Activated CD8-positive, alpha-beta memory T cell treated with anti-CD3 and anti-CD28 coated beads, Interleukin-2, amount 50 U/mL, for 48 hours (primary cell): ENCODE data around the gene HMOX1.
A peak's percentile ranks its signal among the peaks of the same experiment; 100 is the strongest.

ENCODE experiments used
- DNase-seq: peaks from one replicate; pipeline ENCODE4 v3.0.0-alpha.2; 2020

The HMOX1 gene, protein sequence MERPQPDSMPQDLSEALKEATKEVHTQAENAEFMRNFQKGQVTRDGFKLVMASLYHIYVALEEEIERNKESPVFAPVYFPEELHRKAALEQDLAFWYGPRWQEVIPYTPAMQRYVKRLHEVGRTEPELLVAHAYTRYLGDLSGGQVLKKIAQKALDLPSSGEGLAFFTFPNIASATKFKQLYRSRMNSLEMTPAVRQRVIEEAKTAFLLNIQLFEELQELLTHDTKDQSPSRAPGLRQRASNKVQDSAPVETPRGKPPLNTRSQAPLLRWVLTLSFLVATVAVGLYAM

DNA sequence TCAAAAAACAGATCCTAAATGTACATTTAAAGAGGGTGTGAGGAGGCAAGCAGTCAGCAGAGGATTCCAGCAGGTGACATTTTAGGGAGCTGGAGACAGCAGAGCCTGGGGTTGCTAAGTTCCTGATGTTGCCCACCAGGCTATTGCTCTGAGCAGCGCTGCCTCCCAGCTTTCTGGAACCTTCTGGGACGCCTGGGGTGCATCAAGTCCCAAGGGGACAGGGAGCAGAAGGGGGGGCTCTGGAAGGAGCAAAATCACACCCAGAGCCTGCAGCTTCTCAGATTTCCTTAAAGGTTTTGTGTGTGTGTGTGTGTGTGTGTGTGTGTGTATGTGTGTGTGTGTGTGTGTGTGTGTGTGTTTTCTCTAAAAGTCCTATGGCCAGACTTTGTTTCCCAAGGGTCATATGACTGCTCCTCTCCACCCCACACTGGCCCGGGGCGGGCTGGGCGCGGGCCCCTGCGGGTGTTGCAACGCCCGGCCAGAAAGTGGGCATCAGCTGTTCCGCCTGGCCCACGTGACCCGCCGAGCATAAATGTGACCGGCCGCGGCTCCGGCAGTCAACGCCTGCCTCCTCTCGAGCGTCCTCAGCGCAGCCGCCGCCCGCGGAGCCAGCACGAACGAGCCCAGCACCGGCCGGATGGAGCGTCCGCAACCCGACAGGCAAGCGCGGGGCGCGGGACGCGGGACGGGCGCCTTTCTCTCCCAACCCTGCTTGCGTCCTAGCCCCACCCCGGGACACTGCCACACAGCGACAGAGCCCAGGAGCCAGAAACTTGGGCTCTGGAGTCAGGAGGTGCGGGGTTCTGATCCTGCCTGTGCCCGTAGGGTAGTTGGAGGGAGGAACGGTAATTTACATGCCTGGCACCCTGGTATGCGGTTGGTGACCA is at the start of gene HMOX1:
Gene HMOX1, plus strand, starts transcription at position 560 of the 887 bp plus-strand sequence. Its CDS starts 78 bp downstream, at position 638.
- peak; percentile 79 for DNase-seq

DNA sequence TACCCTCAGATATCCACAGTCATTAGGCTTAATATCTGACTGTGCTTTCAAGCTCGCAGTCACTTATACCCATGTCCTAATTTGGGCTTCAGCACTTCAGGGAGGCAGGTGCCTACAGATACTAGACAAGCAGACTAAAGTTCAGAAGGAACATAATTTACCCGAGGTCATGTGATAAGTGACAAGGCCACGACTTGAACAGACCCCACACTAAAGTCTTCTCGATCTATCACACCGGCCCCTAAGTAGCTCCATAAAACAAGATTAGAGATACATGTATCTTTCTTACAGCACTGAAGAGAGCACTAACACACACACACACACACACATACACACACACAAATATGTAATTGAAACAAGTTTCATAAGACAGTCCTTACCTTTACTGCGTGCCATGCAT is 48.6 kb upstream of the HMOX1 start:
- DNase-seq = no peak

DNA sequence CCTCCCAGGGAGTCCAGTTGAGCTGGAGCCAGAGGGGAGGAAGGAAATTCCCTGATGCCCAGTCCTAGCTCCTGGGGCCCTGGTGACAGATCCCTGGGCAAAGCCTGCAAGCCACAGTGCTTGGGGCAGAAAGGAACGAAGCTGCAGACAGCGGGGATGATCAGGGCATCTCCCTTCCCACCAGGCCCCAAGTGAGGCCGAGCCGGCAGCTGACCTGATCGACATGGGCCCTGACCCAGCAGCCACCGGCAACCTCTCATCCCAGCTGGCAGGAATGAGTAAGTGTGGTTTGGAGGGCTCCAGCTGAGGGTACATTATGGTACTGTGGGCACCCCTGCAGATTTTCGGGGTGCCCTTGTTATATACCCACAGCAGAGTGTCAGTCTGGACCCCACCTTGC is 47.7 kb upstream of the HMOX1 start:
- no peak for DNase-seq

DNA sequence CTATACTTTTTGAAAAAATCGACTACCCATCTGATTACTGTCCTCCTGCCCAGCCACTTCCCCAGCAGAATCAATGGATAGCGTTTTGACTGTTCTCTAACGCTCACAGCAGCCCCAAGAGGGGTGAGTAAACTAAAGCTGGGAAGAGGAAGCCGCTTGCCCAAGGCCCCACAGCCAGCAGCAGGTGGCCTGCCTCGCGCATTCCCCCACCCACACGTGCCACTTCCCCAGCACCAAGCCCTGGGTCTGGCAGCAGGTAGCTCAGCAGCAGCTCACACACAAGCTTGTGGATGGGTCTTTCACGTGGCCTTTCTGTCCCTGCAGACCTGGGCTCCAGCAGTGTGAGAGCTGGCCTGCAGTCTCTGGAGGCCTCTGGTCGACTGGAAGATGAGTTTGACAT is 46.9 kb upstream of the HMOX1 start:
- DNase-seq = no peak

DNA sequence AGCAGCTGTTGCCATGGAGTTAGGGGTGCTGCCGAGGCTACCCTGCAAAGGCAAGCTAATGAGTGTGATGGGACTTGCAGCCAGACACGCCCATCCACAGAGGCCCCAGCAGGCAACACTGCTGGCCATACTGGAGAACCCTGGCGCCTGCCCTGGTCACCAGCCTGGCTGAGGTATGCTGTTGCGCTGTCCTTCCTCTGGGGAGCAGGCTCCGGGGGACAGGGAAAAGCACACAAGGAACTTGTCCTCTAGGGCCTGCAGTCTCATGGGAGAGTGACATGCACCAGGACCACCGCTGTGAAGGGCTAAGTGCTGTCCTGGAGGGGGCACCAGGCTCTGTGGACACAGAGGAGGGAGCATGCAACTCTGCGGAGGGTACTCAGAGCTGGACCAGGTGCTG is 45.4 kb upstream of the HMOX1 start:
- DNase-seq = no peak

DNA sequence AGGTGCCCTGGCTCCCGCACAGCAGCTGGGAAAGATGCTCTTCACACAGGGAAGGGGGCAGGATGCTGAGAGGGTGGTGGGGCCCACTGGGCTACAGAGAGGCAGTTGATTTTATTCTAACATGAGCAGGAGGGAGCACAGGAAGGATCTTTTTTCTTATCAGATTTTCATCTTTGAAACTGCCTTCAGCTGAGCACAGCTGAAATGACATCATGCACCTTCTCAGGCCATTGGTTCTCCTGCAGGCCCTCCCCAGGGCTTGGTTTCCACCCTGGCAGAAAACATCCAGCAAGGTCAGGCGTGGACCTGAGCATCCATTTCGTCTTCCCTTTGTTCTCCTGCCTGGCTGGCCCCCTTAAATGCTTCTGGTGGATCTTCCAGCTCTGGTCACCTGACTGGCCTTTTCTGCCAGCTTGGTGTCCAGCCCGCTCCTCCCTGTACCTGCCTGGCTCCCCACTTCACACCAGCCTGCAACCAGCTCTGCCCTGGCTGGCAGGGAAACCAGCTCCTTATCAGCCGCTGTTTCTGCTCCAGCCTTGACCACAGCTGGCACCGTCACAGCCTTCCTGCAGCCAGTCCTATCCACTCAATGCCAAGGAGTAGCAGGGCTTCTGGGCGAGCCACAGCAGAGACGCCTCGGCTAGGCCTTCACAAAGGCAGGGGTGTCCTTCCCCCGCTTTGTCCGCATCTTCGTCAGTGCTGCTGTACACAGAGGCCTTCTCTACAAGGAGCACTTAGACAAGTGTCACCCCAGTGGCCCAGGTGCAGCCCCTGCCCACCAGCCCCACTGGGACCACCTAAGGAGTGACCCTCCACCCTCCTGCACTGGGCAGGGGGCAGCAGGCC is 44.7 kb upstream of the HMOX1 start:
- DNase-seq = no peak

DNA sequence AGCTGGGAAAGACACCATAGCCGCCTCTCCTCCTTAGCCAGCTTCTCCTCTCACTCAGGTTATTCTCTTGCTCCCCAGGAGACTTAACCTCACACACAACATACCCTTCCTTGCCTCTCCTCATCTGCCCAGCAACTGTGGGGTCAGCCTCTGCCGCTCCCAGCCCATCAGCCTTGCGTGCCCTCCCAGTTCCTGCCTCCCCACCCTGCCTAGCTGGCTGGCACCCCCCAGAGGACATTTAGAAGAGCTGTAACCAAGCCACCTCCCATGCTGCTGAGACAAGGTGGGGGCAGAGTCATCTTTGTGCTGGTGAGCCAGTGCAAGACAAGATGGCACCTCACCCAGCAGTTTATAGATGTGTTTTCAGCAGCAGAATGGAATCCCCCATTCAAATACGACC is 43.0 kb upstream of the HMOX1 start:
- DNase-seq = no peak

DNA sequence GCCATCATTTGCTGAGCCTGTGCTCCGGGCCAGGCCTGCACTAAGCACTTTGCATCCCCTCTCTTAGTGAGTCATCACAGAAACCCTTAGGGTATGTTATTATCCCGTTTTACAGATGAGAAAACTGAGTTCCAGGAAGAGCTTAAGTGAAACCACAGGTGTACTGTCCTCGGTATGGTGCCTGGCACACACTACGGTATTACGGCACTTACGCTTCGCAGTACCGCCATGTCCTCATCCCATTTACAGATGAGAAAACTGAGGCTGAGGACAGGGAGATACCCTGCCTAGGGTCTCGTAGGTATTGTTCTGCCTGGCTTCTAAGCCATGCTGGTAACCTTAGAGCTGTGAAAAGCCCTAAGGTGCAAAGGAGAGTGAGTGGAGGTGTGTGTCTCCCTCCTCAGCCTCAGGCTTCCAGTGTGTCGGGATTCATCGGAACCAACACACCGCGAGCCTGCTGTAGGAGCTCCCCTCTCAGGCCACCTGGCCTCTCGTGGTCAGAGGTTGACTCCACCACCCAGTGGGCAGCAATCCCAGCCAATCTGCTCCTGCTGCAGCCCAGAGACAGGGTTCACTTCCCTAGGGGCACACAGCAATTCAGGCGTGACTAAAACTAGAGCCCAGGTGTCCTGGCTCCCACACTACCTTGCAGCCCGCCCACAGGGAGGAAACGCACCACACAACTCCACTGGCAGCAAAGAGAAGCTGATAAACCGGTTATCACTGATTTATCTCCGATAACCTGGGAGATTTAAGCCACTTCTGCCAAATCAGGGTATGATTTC is 39.6 kb upstream of the HMOX1 start:
- no peak for DNase-seq

DNA sequence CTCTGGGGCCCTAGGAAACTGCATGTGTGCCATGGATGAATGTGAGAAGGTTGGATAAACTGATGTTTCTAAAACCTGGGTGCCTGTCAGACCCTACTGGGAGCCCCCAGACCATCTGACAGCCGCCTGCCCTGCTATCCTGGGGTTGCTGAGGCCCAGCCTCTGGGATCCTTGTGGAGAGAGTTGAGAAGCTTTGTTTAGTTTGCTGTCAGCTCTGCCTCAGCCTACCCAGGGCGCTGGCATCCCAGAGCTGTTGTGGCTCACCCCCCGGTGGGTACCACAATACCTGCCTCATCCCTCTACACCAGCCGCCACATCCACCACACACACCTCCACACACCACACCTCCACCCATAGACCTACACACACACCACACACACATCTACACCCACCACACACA is 38.5 kb upstream of the HMOX1 start:
- no peak for DNase-seq

DNA sequence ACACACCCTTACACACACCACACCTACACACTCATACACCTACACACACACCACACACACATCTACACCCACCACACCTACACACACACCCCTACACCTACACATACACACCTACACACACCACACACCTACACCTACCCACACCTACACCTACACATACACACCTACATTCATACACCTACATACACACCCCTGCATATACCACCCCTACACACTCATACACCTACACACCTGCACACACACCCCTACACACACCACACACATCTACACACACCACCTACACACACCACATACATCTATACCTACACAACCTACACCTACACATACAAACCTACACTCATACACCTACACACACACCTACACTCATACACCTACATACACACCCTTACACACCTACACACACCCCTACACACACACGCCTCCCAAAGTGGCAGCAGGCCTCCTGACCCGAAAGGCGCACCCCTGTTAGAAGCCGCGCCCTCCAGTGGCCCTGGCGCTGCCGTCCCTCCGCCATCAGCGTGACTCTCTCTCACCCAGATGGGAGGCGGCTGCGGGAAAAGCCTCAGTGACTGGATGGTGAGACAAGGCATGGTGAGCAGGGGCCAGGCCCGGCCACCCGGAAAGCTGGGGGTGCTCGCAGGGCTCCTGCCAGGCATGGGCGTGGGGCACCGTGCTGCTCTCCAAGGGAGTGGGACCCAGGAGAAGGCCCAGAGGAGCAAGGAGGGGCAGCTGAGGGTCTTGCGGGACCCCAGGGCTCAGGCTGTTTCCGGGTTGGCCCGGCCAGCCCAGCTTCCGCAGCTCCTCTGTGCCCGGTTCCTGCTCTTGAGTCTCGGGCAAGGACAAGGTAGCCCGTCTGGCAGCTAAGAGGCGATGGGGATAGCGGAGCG is 37.0 kb upstream of the HMOX1 start:
- no peak for DNase-seq

DNA sequence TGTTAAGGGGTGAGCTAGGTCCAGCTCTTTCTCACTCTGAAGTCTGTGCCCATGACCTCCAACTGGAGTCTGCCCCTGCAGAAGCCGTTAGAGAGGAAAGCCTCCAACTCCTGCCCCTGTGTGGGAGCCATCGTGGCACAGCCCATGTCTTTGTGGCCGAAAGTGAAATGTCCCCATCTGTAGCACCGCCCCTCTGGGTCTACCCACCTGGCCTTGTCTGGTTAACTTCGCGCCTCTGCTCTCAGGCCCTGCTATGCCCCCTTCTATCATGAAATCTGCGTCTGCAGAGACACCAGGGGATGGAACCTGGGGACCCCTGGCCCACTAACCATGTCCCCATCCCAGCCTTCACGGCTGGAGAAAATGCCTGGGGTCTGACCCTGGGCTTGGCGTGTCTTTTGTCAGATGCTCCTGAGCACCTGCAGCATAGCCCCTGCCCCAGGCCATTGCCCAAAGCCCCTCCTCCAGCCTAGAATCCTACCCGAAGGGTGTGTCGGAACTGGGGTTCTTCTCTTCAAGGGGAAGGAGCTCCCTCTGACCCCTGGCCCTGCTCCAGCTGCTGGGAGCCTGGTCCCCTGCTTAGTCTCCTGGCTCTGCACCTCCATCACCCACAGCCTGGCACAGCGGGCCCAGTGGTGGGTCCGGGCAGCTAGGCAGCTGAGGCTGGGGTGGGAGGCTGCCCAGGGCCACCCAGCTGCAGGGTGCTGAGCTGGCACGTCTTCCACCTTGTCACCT is 35.8 kb upstream of the HMOX1 start:
- no peak for DNase-seq

DNA sequence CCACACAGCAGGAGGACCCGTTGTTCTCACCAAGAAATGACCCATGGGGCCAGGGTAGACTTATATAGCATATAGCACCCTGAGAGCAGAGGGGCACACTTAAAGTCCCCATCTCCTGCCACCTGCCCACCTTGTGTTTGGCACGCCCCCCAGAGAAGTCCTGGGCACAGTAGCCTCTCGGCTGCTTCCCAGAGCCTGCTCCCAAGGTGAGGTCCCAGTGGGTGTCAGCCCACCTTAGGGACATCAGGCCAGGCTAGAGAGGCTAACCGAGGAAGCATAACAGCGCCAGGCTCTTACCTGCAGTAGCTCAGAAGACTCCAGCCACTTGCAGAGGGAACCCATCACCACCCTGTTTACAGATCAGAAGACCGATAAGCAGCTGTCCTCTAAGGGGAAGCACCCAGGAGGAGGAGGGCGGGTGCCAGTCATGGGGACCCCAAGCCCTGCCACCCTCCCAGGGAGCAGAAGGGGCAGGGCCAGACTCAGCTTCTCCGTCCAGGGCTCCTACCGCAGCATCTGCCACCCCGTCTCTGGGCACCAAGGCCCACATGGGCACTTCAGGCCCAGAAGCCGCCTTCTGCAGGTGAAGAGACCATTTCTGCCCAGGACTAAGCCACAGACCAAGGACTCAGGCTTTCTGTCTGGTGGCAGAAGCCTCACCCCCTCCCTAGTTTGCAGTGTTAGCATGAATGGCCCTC is 34.9 kb upstream of the HMOX1 start:
- DNase-seq = no peak

DNA sequence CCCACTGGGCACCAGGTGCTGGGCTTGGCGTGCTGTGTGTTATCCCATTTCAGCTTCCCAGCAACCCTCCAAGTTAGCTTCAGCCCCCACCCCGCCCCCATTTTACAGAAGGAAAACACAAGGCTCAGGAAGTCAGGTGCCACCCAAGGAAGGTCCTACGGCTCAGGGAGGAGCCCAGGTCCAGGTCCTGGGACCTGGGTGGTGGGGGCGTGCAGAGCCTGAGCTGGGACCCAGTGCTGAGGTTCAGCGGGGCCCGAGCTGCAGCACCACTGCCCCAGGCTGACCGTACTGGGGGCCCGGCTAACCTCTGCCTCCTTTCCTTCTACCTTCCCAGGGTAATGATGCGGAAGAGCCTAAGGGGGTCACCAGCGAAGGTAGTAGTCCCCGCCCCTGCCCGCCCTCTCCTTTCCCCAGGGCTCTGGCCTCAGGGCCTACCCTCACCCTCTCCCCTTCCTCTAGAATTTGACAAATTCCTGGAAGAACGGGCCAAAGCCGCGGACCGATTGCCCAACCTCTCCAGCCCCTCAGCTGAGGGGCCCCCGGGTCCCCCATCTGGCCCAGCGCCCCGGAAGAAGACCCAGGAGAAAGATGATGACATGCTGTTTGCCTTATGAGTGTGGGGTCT is 34.2 kb upstream of the HMOX1 start:
- DNase-seq = no peak

DNA sequence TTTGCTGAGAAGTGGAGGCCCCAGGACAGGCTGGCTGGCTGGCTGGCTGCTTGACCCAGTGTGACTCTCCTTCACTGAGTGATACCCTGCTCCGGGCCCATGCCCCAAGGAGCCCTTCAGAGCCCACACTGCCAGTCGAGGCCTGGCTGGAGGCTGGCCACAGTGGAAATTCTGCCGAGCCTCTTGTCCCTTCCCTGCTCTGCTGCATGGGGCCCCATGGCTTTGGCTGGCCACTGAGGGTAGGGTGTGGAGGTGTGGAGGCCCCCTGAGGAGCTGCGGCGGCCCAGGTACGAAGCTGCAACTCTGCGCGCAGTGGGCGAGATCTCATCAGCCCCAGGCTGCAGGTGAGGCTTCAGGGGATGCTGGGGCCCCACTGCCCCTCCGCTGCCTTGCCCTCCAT is 33.4 kb upstream of the HMOX1 start:
- DNase-seq = no peak

DNA sequence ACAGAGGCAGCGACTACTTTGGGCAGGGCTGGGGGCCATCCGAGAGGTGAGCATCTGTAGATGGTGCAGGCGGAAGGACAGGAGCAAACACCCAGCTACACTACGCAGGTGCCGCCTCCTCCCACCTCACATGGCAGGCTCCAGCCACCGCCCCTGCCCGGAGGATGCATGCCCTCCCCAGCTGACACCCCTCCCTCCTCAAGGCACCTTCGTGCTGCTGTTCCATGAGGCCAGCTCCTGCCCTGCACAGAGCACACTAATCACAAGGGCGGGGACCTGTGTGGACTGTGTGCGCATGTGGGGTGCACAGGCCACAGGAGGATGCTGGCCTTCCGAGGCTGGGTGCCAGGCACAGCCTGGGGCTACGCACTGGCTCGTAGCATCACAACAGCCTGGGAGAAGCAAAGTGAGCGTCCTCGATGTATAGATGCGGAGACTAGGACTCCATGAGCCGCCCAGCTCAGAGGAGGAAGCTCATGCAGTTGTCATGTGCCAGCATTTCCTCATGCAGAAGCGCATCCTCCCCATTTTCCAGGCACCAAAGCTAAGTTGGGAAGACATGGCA is 32.8 kb upstream of the HMOX1 start:
- DNase-seq = no peak

DNA sequence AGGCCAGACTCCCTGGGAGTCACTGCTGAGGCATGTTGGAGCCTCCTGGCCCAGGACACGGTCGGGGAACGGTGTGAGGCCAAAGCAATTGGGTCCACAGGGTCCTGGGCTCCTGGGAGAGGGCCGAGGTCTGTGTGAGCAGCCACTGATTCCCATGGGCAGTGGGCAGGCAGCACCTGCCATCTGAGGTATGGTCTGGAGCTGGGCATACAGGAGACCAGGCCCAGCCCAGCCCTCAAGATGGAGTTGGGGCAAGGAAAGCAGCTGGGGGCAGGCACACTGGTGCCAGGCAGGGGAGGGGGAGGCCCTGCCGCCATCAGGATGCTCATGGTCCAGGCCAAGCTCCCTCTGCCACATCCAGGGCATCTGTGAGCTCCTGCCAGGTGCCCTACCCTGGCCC is 32.2 kb upstream of the HMOX1 start:
- DNase-seq = no peak

DNA sequence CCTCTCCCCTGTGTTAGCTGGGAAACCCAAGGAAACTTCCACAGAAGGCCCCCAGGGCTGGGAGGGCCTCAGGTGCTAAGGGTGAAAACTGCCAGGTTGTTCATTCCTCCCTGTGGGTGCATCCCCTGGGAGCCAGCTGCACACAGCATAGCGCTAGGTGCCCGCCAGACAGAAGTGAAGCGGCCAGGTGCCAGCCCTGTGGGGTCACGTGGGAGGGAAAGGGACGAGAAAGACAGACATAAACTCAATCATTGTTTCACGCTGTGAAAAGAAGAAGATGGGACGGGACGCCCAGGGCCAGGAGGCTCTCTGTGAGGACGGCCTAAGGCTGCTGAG is 31.6 kb upstream of the HMOX1 start:
- DNase-seq = no peak

DNA sequence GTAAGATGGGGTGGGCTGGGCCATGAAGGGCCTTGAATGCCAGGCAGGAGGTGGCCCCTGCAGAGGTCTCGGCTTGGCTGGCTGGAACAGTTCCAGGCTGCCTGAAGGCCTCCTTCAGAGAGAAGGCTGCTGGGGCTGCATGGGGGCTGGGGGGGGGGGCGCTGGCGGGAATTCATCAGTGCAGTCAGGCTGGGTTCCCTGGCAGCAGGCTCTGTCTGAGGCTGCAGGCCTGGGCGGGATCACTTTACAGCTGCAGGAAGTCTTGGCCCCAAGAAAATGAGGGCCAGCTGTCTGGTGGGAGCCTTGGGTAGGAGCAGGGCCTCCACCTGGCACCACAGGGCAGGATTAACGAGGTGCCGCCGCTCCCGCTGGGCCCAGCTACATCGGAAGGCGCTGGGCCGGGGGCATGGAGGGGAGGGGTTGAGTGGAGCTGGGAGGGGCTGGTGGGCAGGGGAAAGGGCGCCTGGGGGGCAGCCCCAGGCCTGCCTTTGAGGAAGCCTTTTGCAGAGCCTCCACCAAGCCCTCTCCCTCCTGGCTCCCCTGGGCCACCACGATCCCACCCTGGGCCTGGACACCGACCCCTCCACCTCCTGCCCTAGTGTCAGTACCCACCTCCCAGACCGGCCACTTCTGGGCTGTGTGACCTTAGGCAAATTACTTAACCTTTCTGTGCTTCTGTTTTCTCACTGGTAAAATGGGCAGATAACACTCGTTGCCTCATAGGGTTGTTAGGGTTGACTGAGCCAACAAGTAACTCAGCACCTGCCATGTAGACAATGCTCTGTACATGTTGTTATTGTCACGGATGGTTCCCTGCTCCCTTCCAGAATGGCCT is 31.0 kb upstream of the HMOX1 start:
- DNase-seq = no peak
